Right lobe of liver (tissue), 6 donors: ENCODE measurements around the gene HOXC10. TPM values are rescaled to one million over a fixed set of nuclear protein-coding genes. Genes with fewer than 3 reads are reported as not detected.

ENCODE experiments used
- ATAC-seq, 4 donors: fragments of 200-7000 bp; cut with Tn5 transposase; one replicate each; pipeline ENCODE4 v1.9.1; 2020; ENCODE audit warnings: mild to moderate bottlenecking in 4 of 4, moderate library complexity in 4 of 4
- DNase-seq, 3 donors: peaks; one replicate each; pipeline ENCODE4 v3.0.0-alpha.2; 2020
- H3K27ac ChIP-seq, 3 donors: fragments of 200-600 bp; one replicate each; pipeline ENCODE4 v1.8.0; 2022
- H3K27me3 ChIP-seq, 2 donors: fragments of 200-600 bp; one replicate each; pipeline ENCODE4 v1.8.0; 2022
- H3K36me3 ChIP-seq, 4 donors: fragments of 200-600 bp; sonication (generic) in 1 of 4; one replicate each; pipeline versions ENCODE4 v1.5.1 to v1.8.0; 2017 to 2022; ENCODE audit warnings: control low read depth in 1 of 4
- H3K4me1 ChIP-seq, 4 donors: fragments of 200-600 bp; sonication (generic) in 1 of 4; one replicate each; pipeline versions ENCODE4 v1.5.1 to v1.8.0; 2017 to 2022; ENCODE audit warnings: control low read depth in 1 of 4
- H3K4me3 ChIP-seq, 3 donors: fragments of 200-600 bp; one replicate each; pipeline ENCODE4 v1.8.0; 2022
- H3K9me3 ChIP-seq, 4 donors: fragments of 200-600 bp; sonication (generic) in 1 of 4; one replicate each; pipeline versions ENCODE4 v1.5.1 to v1.8.0; 2017 to 2022; ENCODE audit warnings: control low read depth in 1 of 4
- POLR2A ChIP-seq: fragments of 450-650 bp; IDR thresholded peaks from one replicate; pipeline ENCODE4 v1.6.1; 2017; ENCODE audit warnings: antibody characterized with exemption, mild to moderate bottlenecking
- WGBS: methylation state at CpG from one replicate; pipeline ENCODE4 v1.1.6; 2018; ENCODE audit warnings: low coverage, low lambda C conversion rate; ENCODE audit not compliant: insufficient coverage; ENCODE audit errors: missing lambda C conversion rate; 5-methylcytosine and 5-hydroxymethylcytosine counted together
- intact Hi-C, 2 donors: fragments of 100-400 bp; cut with DNase I; formaldehyde crosslinking; loops; one replicate each; pipeline versions ENCODE4 v1.11.2 to v1.14.1; 2022
- total RNA-seq, 6 experiments: library from RNA; depleted of rRNA in 2 of 6; stranded (reverse); fragments of >200 nt in 2 of 6; fragmentation: NEBNext Ultra II Directional in 3 of 6; extraction: Animal tissue kit (Norgen Biotek cat#: 25700) in 3 of 6; gene quantifications; one replicate each; pipeline versions ENCODE4 v1.1.0 to v1.2.4, GENCODE V29; 2016 to 2023
- TF ChIP-seq, protein P1 (sequence below), 4 donors: fragments of 200-600 bp in 3 of 4; fragments of 450-650 bp in 1 of 4; IDR thresholded peaks; one replicate each; pipeline versions ENCODE4 v1.5.1 to v1.8.0; 2016 to 2022; ENCODE audit warnings: antibody characterized with exemption in 4 of 4, mild to moderate bottlenecking in 2 of 4
- donor health status: DM: no; HTN: yes; CAD: no.
- donor health status: DM: no; HTN: no; CAD: no.
- donor health status: DM: no; HTN: no; CAD: no.
- donor health status: DM: no; HTN: yes; CAD: no.
- donor health status: DM: no; HTN: yes; CAD: no.

The HOXC10 gene
- total RNA-seq, 6 experiments from 2014 or later = not detected

DNA sequence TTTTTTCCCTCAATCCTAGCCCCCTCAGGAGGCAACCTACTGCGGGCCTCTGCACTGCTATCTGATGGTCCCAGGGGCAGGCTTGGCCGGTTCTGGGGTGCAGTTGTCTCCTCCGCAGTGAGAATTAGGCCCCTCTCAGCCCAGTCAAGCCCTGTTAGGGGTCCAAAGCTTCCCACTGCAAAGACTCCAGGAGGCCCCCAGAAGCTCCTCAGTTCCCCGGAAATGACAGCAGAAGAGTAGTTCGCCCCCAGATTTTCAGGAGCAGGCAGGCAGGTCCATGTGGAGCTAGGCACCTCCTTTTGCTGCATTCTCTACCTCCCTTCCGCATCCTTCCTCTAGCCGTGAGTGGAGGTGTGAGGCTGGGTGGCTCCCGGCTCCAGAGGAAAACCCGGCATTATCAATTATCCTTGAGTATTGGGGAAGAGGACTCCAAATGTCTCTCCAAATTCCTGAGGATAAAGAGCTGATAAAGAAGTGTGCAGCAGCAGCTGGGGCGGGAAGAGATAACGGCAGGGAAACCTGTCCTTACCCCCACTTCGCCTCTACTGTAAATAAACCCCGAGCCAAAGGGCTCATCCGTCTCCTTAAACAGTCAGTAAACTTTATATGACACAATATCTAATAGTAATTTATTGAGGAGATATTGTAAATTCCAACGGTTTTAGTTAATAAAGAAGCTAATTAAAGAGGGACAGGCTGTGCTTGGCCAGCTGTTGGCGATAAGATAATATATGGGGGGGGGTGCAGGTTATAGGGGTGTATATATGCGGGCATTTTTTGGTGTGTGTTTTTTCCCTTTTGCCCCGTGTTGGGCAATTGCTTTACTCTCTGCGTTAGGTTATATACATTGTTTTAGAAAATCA lies 30.9 kb upstream of the HOXC10 start:
- Histone ChIP-seq H3K4me1 (peaks cover 0 to 3% (median 0%) of the 10 kb centered on the region in 4 donors), H3K9me3 (no peaks in the 10 kb centered on the region), H3K36me3 (no peaks in the 10 kb centered on the region), H3K27me3 (peaks cover 15 to 70% of the 10 kb centered on the region in 2 donors), H3K4me3 (no peak overlapping the region), H3K27ac (no peak overlapping the region)
- no peak for ATAC-seq
- WGBS = 4% methylated on average over 19 of the region's 19 CpGs
- no peak for DNase-seq
- intact Hi-C loops = no loop called here
- no peak for TF ChIP-seq POLR2A
- TF ChIP-seq, protein P1, sequence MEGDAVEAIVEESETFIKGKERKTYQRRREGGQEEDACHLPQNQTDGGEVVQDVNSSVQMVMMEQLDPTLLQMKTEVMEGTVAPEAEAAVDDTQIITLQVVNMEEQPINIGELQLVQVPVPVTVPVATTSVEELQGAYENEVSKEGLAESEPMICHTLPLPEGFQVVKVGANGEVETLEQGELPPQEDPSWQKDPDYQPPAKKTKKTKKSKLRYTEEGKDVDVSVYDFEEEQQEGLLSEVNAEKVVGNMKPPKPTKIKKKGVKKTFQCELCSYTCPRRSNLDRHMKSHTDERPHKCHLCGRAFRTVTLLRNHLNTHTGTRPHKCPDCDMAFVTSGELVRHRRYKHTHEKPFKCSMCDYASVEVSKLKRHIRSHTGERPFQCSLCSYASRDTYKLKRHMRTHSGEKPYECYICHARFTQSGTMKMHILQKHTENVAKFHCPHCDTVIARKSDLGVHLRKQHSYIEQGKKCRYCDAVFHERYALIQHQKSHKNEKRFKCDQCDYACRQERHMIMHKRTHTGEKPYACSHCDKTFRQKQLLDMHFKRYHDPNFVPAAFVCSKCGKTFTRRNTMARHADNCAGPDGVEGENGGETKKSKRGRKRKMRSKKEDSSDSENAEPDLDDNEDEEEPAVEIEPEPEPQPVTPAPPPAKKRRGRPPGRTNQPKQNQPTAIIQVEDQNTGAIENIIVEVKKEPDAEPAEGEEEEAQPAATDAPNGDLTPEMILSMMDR (IDR thresholded peaks at IDR 0.05) = no peak

DNA sequence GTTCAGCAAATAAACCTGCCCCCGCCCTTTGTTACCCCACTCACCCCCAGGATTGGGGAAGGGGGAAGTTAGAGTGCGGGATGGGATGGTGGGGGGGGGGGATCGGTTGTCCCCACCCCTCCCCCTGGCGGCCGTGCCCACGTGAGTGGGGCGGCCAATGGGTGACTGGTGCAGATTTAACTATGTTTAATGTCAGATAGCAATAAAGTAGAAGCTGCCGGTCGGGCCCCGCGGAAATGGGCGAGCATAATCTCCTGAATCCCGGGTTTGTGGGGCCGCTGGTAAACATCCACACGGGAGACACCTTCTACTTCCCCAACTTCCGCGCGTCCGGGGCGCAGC lies 30.3 kb upstream of the HOXC10 start, which contains the start of gene HOXC12:
HOXC12 (plus strand) TSS at position 210 of the 342 bp plus-strand sequence; CDS start at position 237, 27 bp downstream.
- Histone ChIP-seq H3K9me3 (no peaks in the 10 kb centered on the region), H3K4me1 (peaks cover 0 to 3% (median 0%) of the 10 kb centered on the region in 4 donors), H3K4me3 (no peak within 1 kb of the TSS), H3K27ac (no peak within 1 kb of the TSS), H3K27me3 (peaks cover 15 to 70% of the 10 kb centered on the region in 2 donors), H3K36me3 (no peaks in the 10 kb centered on the region)
- intact Hi-C loops = no loop called here
- no peak for TF ChIP-seq POLR2A
- TF ChIP-seq, protein P1 (IDR thresholded peaks at IDR 0.05) = no peak
- 0% methylated on average over 1 of the region's 20 CpGs for WGBS
- ATAC-seq = no peak
- DNase-seq = no peak

DNA sequence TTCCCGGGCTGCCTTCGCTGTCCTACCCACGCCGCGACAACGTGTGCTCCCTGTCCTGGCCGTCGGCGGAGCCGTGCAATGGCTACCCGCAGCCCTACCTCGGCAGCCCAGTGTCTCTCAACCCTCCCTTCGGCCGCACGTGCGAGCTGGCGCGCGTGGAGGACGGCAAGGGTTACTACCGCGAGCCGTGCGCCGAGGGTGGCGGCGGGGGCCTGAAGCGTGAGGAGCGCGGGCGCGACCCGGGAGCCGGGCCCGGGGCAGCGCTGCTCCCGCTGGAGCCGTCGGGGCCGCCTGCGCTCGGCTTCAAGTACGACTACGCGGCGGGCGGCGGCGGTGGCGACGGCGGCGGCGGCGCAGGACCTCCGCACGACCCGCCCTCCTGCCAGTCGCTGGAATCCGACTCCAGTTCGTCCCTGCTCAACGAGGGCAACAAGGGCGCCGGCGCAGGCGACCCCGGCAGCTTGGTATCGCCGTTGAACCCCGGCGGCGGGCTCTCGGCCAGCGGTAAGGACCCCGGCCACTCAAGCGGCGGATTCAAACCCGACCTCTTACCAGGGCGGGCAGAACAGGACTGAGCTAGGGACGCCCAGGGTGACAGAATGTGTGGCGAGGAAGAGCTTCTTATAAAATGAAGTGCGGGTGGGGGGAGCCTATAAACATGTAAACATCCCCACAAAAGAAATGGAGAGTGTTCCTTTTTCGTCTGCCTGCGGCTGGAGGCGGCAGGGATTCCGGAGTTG lies 29.7 kb upstream of the HOXC10 start:
- H3K27me3 ChIP-seq = peaks cover 15 to 70% of the 10 kb centered on the region in 2 donors
- H3K27ac ChIP-seq = no peak overlapping the region
- DNase-seq (no peak), ATAC-seq (no peak)
- intact Hi-C loops = no loop called here
- TF ChIP-seq, protein P1 (IDR thresholded peaks at IDR 0.05) = no peak
- no peak for TF ChIP-seq POLR2A
- H3K4me3 ChIP-seq = no peak overlapping the region
- H3K9me3 ChIP-seq = no peaks in the 10 kb centered on the region
- peaks cover 0 to 3% (median 0%) of the 10 kb centered on the region in 4 donors for H3K4me1 ChIP-seq
- no peaks in the 10 kb centered on the region for H3K36me3 ChIP-seq
- WGBS = 6% methylated on average over 8 of the region's 86 CpGs

DNA sequence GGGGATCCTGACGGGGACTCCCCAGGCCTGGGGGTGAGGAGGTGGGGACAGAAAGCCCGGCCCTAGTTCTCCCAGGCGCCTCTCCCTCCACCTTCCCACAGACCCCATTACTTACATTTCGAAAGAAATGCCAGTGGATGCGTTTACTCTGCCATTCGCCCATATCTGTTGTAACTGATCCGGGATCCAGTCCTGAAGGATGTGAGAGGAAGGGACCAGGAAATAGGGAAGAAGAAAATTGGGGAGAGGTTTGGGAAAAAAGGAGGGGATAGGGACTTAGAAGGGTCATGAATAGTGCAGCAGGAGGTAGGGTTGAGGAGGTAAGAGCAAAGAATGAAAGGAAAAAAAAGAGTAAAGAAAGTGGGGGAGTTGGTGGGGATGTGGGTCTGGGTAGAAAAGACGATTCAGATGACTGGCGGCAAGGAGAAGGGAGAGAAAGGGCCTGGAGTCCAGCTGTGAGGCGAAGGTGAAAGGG lies 29.1 kb upstream of the HOXC10 start:
- H3K27me3 ChIP-seq = peaks cover 17 to 67% of the 10 kb centered on the region in 2 donors
- no peak overlapping the region for H3K4me3 ChIP-seq
- 3% methylated on average over 10 of the region's 10 CpGs for WGBS
- TF ChIP-seq POLR2A = no peak
- TF ChIP-seq, protein P1 (IDR thresholded peaks at IDR 0.05) = no peak
- peaks cover 0 to 3% (median 0%) of the 10 kb centered on the region in 4 donors for H3K4me1 ChIP-seq
- DNase-seq (no peak), ATAC-seq (no peak)
- no peak overlapping the region for H3K27ac ChIP-seq
- intact Hi-C loops = no loop called here
- H3K36me3 ChIP-seq = no peaks in the 10 kb centered on the region
- no peaks in the 10 kb centered on the region for H3K9me3 ChIP-seq
